COR-L47 (cell line): Measurements from ENCODE around the gene GNA14.
"Not testable (repeated sequence)": the region's sequence is repeated elsewhere in the genome, so short reads cannot be mapped to it uniquely, and the experiment has no call there.

Experiments used
- DNase-seq: peaks from one replicate; lab custom pipeline; 2025; lab: John Stamatoyannopoulos, UW

The GNA14 gene

DNA sequence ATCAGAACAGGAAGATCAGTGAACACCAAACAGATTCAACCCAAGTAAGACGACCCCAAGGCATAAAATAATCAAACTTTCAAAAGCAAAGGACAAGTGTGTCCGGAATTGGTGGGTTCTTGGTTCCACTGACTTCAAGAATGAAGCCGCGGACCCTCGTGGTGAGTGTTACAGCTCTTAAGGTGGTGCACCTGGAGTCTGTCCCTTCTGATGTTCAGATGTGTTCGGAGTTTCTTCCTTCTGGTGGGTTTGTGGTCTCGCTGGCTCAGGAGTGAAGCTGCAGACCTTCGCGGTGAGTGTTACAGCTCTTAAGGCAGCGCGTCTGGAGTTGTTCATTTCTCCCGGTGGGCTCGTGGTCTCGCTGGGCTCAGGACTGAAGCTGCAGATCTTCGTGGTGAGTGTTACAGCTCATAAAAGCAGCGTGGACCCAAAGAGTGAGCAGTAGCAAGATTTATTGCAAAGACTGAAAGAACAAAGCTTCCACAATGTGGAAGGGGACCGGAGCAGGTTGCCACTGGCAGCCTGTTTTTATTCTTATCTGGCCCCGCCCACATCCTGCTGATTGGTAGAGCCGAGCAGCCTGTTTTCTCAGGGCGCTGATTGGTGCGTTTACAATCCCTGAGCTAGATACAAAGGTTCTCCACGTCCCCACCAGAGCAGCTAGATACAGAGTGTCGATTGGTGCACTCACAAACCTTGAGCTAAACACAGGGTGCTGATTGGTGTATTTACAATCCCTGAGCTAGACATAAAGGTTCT lies 158.5 kb downstream of the GNA14 start:
- not testable (repeated sequence) for DNase-seq

DNA sequence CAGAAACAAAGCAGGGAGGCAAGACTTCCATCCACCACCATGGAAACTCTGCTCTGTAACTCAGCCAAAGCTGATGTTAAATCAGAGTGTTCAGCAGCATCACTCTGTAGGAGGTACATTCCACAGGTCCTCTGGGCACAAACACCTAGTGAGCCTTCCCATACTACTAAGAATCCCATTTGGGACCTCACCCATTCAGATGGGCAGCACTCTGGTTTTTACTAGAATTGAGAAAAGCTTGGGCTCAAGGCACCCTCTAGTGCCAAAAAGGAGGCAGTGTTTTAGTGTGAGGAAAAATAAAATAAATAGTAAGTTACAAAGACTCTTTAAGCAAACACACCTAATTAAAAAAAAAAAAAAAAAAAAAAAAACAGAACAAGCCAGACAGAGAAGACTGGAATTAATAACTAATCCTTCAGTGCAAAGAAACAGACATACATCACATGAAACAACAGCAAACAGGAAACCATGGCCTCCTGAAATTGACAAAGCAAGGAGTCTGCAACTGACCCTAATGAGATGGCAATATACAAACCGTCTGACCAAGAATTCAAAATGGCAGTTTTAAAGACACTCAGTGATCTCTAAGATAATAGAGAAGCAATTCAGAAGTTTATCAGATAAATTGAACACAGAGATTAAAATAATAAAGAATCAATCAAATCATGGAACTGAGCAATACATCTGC lies 159.5 kb downstream of the GNA14 start:
- DNase-seq, result no peak

DNA sequence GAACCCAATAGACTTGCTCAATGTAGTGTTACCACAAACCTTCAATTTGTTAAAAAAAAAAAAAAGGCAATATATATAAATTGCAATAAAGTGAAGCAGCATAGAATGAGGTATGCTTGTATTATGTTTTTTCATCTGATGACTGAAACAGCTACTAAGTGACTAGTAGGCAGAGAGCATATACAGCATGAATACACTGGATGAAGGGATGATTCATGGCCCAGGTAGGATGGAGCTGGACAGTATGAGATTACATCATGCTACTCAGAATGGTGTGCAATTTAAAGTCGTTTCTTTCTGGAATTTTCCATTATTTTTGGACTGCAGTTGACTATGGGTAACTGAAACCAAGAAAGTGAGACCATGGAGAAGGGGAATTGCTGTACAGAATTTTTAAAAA lies 161.2 kb downstream of the GNA14 start:
- no peak for DNase-seq

DNA sequence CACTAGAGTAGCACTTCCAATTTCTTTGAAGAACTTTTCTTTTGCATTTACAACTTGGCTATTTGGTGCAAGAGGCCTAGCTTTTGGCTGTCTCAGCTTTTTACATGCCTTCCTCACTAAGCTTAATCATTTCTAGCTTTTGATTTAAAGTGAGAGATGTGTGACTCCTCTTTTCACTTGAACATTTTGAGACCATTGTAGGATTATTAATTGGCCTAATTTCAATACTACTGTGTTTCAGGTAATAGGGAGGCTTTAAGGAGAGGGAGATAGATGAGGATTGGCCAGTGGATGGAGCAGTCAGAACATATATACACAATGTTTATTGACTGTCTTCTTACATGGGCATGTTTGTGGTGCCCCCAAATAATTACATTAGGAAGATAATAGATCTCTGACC lies 161.7 kb downstream of the GNA14 start:
- DNase-seq, result no peak

DNA sequence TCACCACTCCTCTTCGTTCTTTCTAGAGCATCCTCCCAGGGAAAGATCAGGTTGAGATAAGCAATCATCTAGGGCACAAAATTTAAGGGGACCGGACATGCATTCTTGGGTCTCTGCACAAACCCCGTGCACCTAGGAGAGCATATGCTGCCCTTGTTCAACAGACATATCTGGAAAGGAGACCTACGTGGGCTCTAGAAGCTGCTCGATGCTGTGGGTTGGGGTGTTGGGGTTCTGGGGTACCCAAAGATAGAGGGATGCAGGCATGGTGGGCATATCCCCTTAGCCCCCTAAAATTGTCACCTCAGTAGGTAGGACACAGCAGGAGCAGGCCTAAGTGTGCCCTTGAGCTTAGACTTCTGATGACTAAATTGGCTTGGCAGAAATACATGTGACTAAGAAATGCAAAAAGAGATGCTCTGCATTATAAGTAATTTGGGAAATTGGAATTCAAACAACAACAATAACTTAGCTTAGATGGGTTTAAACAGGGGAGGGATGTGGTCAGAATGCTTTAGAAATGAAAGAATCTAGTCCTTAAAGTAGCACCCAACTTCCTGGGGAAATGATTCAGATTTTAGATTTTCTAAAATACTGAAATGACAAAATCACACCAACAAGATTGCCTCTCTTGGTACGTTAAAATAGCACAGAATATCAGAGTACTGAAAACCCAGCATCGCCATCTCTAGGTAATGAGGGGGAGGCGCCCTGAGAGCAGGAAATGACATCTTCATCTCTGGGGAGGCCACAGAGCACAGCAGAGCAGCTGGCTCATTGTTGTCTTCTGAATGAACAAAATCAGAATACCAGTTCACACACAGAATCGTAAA lies 172.3 kb downstream of the GNA14 start:
- no peak for DNase-seq

DNA sequence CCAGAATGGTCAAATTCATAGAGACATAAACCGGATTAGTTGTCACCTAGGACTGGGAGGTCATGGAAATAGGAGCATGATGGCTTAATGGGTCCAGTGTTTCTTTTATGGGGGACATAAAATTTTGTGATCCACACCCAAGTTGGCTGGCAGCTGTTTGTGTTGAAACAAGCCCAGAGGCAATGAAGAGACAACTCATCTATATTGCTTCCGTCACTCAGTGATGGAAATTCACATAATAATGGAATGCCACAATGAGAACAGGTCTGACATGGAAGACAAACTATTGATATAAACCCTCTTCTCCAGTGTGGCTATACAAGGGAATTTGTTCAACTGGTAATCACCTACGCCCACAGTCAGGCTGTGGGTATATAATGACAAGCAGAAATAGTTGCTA lies 173.2 kb downstream of the GNA14 start:
- no peak for DNase-seq

DNA sequence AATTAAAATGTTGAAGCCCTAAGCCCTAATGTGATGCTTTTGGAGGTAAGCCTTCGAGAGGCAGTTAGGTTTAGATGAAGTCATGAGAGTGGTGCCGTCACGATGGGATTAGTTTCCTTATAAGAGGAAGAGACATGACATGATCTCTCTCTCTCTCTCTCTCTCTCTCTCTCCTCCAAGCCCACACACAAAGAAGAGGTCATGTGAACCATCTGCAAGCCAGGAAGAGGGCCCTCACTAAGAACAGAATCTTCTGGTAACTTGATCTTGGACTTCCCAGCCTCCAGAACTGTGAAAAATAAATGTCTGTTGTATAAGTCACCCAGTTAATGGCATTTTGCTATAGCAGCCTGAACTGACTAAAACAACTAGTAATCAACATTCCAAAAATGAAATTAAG lies 175.5 kb downstream of the GNA14 start:
- DNase-seq, result no peak

DNA sequence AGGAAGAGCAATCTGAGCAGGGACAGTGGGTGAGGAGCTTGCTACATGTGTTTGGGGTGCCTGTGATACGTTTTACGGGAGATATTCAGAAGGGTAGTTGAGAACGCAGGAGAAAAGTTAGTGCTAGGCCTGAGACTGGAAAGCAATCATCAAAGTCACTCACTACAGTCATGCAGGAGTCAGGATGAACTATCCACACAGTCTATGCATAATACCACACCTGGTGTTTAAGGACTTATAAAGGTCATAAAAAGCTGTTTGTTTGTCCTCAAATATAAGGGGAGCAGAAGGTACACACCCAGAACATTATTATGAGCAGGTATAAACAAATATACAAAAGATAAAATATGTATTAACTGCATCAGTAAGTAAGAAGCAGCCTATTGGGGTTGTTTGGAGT lies 176.6 kb downstream of the GNA14 start:
- no peak for DNase-seq

DNA sequence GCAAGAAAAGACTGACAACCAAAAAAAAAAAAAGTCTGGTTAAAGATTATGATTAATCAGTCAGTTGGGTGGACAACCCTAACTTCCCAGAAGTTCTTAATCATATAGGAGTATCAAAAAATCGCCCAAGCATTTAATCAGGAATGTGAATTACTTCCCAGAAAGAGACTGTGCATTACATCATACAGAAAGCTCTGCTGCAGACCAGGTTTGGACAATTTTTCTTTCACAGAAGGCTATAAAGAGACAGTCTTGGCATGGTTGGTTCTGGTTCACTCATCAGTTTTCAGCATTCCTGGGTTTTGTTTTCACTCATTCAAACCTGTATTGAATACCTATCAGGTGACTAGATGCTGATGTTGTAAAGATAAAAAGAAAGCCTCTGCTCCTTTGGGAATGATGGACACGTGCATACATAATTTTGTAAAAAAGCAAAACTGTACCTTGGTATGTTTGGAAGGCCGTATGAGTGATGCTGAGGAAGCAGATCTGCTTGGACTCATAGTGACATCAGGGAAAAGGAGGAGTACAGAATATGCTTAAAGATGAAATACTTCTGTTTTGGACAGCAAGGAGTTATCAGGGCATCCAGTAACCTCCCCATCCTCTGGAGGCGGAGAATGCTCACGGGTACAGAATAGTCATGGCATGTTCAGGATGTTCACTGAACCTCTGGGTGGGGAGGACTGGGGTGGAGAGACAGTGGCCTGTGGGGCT lies 178.4 kb downstream of the GNA14 start:
- DNase-seq, result no peak

DNA sequence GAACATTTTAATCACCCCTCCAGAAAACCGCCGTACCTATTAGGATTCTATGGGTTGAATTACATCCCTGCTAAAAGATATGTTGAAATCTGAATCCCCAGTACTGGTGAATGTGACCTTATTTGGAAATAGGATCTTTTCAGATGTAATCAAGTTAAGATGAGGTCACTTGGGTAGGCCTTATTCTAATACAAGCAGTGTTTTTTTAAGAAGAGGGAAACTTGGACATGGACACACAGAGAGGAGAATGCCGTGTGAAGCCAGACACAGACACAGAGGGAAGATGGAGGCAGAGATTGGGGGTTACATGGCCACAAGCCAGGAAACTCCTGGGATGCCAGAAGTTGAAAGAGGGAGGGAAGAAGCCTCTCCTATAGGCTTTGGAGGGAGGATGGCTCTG lies 183.5 kb downstream of the GNA14 start:
- DNase-seq, result no peak

DNA sequence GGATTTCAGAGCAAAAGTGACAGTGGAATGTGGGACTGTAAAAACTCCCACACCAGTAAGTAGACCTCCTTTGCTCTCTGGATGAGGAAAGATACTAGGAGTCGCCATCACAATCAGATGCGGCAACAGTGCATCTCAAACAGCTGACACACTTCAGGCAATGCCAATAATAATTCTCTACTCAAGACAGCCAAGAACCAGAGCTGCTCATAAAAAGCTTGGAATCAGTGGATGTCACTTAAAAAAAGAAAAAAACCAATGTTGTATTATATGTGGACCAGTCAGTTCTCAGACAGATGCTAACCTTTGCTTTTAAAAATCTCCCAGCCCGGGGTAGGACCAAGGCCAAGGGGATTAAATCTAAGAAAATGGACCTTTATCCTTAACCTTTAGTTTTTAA lies 185.0 kb downstream of the GNA14 start:
- DNase-seq, result no peak

DNA sequence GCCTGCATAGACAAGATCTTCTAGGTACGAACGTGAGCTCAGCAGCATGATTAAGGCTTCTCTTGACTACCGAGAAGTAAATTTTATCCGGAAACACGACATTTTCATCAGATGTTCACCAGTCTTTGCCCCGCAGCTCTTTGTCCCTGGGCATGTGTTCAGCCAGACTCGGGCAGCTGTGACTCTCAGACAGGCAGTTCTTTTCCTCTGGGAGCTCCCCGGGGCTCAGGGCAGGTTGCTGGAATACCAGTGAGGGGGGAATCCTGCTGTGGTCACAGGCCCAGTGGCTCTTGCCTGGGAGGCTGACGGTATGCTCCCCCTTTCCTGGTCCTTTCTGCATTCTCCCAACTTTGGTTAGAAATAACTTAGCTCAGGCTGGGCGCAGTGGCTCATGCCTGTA lies 186.1 kb downstream of the GNA14 start:
- DNase-seq, result no peak

DNA sequence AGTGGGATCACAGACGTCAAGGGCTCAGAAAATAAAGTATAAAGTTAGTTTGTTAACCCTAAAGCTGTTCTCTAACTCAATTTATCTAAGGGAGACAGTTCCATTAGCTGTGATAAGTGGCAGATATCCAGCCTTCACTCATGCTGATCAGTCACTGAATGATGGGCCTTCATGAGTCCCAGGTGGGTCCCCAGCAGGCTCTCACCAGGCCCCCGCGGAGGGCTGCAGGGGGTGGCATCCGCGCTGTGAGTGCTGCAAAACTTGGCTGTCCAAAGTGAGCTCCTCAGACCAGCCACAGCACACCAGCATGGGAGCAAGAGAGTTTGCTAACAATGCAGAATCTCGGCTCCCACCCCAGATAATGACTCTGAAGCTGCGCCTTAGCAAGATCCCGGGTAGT lies 187.2 kb downstream of the GNA14 start:
- DNase-seq, result no peak

DNA sequence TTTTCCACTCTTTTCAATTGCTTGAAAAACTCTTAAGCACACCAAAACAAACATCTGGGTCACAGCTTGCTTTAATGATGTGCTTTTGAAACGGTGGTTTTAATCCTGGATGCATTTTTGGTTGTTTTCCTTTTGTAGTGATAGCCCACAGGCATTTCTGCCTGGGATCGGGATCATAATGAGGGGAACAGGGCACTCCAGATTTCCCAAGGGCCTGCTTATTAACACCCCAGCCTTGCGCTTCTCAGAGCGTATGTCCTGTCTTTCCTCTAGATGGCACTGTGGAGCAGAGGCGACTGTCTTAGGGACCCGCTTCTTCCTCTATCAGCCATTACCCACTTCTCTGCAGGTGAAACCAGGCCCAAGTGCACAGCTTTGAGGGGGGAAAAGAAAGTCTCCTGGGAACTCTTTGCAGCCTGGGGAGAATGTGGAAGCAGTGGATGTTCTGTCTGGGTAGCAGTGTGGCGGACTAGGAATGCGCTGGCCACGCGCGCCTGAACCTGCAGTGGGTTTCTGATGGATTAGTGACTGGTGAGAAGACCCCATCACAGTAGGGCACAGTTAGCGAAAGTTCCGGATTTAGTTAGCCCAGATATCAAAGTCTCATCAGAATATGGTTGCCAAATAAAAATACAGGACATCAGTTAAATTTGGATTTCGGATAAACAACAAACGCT lies 190.1 kb downstream of the GNA14 start:
- DNase-seq, result peak; percentile 59

DNA sequence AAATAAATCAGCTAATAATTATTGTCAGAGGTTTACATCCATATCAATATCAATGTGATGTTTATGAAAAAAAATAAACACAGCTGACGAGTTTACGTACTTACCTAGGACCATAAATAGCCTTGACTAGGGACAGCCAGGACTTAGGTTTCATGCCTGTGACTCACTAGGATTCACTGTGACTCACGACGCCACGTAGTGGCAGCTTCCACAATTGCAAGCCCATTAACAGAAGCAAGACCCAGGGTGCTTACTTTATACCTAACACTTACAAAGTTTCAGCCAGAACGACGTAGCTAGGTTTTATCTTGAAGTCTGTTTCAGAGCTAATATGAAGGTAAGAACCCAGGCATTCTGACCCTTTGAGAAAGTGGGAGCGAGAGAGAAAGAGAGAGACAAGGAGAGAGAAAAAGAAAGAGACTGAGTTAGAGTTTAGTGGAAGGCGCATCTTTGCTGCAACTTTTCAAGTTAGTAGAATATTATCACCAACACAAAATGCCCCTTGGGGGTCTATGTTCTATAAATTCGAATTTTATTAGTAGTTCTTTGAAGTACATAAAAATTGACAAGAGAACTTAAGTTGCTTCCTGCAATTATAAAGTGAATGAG lies 191.2 kb downstream of the GNA14 start:
- peak; percentile 60 for DNase-seq

DNA sequence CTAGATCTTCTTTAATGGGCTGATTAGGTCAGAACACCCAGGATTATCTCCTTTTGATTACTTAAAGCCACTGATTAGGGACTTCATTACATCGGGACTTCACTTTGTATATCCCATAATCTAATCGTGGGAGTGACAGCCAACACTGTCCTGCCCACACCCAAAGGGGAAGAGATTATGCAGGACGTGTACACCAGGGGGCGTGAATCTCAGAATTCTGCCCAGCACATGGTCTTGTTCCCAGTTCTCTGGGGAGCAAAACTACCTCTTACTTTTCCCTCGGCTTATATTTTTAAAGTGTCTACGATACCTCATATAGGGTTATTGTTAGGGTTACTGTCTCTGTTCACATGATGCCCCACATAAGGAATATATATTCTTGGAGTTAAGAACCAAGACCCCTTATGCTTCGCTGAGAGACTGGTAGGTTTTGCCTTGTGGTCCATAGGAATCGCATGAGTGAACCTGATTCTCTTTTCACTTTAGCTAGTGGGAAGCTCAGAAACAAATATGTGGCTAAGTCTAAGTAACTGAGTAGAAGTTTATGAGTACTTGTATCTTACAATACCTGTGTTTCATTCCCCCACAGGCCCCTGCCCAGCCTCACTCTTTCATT lies 192.7 kb downstream of the GNA14 start:
- peak; percentile 53 for DNase-seq

DNA sequence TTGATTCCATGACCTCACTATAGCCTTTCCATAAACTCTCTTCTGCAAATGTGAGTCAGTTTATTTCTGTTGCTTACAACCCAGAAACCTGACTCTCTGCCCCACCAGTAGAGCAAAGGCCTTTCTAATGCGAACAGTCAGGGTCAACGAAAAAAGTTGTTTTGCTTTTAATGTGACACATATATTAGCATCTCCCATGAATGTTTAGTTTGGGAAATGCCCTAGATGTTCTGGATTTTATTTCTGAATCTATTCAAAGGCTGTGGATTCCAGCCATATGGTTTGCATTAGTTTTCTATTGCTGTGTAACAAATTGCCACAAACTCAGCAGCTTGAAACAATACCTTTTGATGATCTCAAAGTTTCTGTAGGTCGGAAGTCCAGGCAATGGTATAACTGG lies 193.5 kb downstream of the GNA14 start:
- DNase-seq, result no peak

DNA sequence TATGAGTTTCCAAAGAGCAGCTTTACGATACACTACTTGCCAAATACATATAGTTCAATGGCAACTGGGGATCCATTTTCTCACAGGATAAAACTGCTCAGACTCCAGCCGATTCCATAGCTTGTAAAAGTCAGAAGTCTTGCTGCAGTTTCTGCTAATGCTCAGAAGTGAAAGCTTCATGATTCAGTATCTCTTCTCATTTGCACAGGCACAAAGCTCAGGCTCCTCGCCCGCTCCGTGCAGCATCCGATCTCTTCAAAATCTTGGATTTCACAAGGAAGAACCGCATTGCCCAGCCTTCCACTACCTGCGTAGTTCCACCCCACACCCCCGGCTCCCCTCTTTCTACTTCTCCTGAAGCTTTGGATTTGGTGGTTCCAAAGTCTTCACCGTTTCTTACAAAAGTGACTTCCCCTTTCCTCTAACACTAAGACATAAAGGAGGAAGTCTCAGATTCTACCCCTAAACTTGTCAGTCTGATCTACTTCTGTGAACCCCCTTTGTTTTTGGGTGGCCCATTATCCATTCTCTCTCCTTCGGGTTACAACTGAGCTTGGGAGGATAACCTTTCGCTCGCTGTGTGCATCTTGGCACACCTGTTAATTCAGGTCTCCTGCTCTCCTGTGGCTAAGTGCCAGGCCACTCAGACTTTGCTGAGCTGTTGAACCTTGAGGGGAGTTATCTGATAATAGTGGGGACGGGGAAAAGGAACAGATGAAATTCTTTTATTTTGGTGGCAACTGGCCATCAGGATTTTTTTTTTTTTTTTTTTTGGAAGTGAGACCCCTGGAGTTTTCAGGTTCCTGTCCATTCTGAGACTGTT lies 194.1 kb downstream of the GNA14 start:
- DNase-seq, result no peak

DNA sequence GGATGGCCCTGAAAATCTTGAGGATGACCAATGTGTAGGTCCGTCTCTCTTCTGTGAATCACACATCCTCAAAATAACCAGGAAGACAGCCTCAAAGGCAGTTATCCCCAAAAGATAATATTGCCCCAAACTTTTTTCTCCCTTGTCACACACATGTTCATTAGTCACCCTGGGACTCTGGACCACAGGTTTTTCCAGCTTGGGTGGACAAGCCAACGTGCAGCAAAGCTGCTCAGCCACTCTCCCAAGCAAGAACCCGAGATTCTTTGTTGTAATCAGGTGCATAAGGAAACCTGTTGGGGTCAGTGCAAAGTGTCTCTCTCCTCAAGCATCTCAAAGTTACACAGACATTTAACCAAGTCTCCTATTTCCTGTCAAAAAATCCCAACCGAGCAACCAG lies 196.6 kb downstream of the GNA14 start:
- no peak for DNase-seq

DNA sequence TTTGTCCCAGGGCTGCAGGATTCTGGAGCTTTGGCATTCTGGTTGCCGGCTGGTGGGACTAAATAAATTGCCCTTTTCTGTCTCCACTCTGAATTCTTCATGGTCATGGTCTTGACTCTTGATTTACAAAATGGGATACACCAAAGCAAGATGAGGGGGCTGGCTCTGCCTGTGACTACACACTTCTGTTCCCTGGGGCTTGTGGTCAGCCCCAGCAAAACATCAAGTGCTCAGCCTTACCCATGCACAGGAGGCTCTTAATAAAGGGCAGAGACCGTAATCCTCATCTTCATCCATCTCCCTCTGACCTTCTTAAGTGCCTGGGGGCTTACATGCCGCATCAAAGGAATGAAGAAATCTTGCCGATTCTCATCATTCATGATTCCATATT lies 198.0 kb downstream of the GNA14 start:
- no peak for DNase-seq
